Erythroblast (primary cell): Measurements from ENCODE around the gene DHRS13.
A peak's percentile ranks its signal among the peaks of the same experiment; 100 is the strongest.

Source experiments
- GATA1 ChIP-seq: IDR thresholded peaks from 2 replicates; pipeline ENCODE4 v1.6.1; 2011; ENCODE audit warnings: low read depth, mild to moderate bottlenecking, control low read depth, low read length, moderate library complexity
- POLR2A ChIP-seq: IDR thresholded peaks from 2 replicates; pipeline ENCODE4 v1.6.1; 2011; ENCODE audit warnings: mild to moderate bottlenecking, low read length

GRCh38 chr17:28861393-28862203 is 41.3 kb downstream of the DHRS13 start:
- peak; percentile 100 for TF ChIP-seq POLR2A
- no peak for TF ChIP-seq GATA1
